COLO668 (cell line): Measurements from ENCODE around the gene JPH4.
"Not testable (repeated sequence)": the region's sequence is repeated elsewhere in the genome, so short reads cannot be mapped to it uniquely, and the experiment has no call there.

Experiments used
- DNase-seq: peaks from one replicate; lab custom pipeline; 2025; ENCODE audit not compliant: unreplicated experiment; lab: John Stamatoyannopoulos, UW

The JPH4 gene

GRCh38 chr14:23609001-23609400, 30.4 kb upstream of the JPH4 start:
- no peak for DNase-seq

- no peak for DNase-seq
Observed at GRCh38 chr14:23608454-23608853, 29.9 kb upstream of the JPH4 start.

GRCh38 chr14:23605931-23606585, 27.5 kb upstream of the JPH4 start:
- DNase-seq = no peak

GRCh38 chr14:23604675-23605170, 26.1 kb upstream of the JPH4 start:
- no peak for DNase-seq

DNA sequence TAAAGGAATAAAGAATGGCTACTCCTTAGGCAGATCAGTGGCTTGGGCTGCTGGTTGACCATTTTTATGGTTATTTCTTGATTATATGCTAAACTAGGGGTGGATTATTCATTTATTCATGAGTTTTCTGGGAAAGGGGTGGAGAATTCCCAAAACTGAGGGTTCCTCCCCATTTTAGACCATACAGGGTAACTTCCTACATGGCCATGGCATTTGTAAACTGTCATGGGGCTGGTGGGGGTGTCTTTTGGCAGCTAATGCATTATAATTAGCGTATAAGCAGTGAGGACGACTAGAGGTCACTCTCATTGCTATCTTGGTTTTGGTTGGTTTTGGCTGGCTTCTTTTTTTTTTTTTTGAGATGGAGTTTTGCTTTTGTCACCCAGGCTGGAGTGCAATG, 25.6 kb upstream of the JPH4 start:
- no peak for DNase-seq

GRCh38 chr14:23603103-23603502, 24.5 kb upstream of the JPH4 start:
- no peak for DNase-seq

DNA sequence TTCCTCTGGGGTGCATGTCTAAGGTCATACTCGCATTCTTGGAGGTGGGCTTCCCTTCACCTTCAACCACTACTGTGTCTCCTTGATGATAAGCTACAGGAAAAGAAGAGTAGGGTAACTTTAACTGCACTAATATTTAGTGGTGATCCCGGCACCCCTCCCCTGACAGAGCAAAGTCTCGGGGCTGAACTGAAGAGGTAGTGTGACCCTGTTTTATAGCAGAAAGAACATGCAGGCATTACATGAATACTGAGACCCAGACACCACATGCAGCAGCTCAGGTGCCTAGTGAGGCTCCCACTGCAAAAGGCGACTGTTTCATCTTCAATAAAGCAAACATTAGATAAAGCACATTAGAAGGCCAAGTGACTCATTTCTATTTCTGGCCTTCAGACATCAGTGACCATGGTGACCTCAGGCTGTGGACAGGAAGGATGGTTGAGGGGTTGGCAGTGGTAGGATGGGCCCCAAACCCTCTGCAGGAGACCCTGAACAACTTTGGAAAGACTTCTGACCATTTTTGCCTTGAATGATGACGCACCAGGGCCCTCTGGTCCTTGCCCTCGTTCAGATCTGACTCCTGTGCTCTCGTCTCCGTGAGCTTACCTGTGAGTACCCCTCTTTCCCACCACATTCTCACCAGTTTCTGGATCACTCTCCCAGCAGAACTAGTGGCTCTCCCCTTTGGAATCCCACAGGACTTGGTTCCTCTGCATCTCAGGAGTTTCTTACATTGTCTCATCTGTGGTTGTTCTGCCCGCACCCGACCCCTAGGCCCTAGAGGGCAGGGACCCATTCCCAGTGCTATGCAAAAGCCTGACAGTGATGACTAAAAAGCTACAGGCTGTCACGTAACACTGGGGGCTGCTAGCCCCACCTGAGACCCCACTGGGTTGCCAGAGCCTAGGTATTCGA, 23.8 kb upstream of the JPH4 start:
- no peak for DNase-seq

GRCh38 chr14:23601845-23602180, 23.2 kb upstream of the JPH4 start:
- DNase-seq = no peak

DNA sequence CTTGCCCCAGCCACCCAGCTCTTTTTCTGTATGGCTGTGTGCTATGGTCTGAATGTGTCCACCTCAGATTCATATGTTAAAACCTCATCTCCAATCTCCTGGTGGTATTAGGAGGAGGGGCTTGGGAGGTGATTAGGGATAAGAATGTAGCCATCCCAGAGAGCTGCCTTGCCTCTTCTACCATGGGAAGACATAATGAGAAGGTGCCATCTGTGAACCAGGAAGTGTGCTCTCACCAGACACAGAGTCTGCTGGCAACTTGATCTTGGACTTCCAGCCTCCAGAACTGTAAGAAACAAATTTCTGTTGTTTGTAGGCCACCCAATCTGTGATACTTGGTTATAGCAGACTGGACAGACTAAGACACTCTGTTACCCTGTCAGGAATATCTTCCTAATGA, 22.8 kb upstream of the JPH4 start:
- no peak for DNase-seq

- DNase-seq = no peak
Observed at GRCh38 chr14:23600806-23601205, 22.2 kb upstream of the JPH4 start.

GRCh38 chr14:23600322-23600707, 21.7 kb upstream of the JPH4 start:
- no peak for DNase-seq

- DNase-seq = not testable (repeated sequence)
Observed at GRCh38 chr14:23594191-23594590, 15.6 kb upstream of the JPH4 start.

- DNase-seq = no peak
Observed at GRCh38 chr14:23590198-23590597, 11.6 kb upstream of the JPH4 start.

- no peak for DNase-seq
Observed at GRCh38 chr14:23589606-23590005, 11.0 kb upstream of the JPH4 start.

- peak; percentile 90 for DNase-seq
Observed at GRCh38 chr14:23588884-23589598, 10.5 kb upstream of the JPH4 start.

DNA sequence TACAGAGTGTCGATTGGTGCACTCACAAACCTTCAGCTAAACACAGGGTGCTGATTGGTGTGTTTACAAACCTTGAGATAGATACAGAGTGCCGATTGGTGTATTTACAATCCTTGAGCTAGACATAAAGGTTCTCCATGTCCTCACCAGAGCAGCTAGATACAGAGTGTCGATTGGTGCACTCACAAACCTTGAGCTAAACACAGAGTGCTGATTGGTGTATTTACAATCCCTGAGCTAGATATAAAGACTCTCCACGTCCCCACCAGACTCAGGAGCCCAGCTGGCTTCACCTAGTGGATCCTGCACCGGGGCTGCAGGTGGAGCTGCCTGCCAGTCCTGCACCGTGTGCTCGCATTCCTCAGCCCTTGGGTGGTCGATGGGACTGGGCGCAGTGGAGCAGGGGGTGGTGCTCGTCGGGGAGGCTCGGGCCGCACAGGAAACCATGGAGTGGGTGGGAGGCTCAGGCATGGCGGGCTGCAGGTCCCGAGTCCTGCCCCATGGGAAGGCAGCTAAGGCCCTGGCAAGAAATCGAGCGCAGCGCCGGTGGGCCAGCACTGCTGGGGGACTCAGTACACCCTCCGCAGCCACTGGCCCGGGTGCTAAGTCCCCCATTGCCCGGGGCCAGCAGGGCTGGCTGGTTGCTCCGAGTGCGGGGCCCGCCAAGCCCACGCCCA, 6.1 kb upstream of the JPH4 start:
- not testable (repeated sequence) for DNase-seq

DNA sequence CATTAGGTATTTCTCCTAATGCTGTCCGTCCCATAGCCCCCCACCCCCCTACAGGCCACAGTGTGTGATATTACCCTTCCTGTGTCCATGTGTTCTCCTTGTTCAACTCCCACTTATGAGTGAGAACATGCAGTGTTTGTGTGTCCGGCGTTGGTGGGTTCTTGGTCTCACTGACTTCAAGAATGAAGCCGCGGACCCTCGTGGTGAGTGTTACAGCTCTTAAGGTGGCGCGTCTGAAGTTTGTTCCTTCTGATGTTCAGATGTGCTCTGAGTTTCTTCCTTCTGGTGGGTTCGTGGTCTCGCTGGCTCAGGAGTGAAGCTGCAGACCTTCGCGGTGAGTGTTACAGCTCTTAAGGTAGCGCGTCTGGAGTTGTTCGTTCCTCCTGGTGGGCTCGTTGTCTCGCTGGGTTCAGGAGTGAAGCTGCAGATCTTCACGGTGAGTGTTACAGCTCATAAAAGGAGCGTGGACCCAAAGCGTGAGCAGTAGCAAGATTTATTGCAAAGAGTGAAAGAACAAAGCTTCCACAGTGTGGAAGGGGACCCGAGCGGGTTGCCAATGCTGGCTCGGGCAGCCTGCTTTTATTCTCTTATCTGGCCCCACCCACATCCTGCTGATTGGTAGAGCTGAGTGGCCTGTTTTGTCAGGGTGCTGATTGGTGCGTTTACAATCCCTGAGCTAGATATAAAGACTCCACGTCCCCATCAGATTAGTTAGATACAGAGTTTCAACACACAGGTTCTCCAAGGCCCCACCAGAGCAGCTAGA, 5.4 kb upstream of the JPH4 start:
- not testable (repeated sequence) for DNase-seq

DNA sequence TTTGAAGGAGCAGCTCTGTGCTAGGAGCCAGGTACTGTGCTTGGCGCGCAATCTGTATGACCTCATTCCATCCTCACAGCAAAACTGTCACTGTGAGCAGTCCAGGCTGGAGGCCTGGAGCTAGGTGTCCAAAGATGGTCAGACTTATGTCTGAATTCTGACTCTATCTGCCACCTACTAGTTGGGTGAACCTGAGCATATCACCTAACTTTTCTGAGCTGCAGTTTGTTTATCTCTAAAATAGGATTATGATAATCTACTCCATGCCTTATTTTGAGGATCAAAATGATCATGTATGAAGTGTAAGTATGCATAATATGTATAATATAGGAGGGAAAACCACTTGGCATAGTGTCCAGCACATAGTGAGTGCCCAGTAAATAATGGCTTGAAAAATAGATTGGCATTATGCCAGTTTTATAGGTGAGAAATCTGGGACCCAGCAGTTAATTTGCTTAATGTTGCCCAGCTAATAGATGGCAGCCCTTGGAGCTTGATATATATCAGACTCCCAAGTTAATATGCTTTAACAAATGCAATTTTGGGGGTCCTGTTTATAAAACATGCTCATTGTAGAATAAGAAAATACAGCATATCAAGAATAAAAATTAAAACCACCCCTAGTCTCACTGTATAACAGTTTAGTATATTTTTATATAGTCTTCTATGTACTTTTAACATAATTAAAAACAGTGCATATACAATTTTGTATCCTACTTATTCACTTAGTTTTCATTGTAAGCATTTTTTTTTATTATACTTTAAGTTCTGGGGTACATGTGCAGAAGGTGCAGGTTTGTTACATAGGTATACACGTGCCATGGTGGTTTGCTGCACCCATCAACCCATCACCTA, 4.5 kb upstream of the JPH4 start:
- no peak for DNase-seq

- no peak for DNase-seq
Observed at GRCh38 chr14:23580948-23581281, 2.3 kb upstream of the JPH4 start.
